Lung (tissue), 12 donors: ENCODE data around the gene CYSRT1. TPM values are rescaled to one million over a fixed set of nuclear protein-coding genes. Genes with fewer than 3 reads are reported as not detected.

Experiments used
- ATAC-seq: fragments of 200-7000 bp; cut with Tn5 transposase; one replicate; pipeline ENCODE4 v1.9.1; 2020; ENCODE audit warnings: moderate number of reproducible peaks; ENCODE audit not compliant: insufficient read depth, low FRiP score
- DNase-seq, 3 donors: peaks; one replicate each; pipeline ENCODE4 v3.0.0-alpha.2; 2013 to 2017
- H3K27ac ChIP-seq, 2 donors: one replicate each; pipeline ENCODE4 v1.5.1; 2013; ENCODE audit warnings: mild to moderate bottlenecking in 2 of 2, moderate library complexity in 2 of 2, control low read depth in 1 of 2, inconsistent platforms in 1 of 2, low read depth in 1 of 2, low read length in 1 of 2
- H3K27me3 ChIP-seq, 3 donors: one replicate each; pipeline ENCODE4 v1.5.1; 2013; ENCODE audit warnings: low read length in 2 of 3; ENCODE audit not compliant: control insufficient read depth in 3 of 3, insufficient read depth in 3 of 3
- H3K36me3 ChIP-seq, 4 donors: one replicate each; pipeline ENCODE4 v1.5.1; 2013; ENCODE audit warnings: low read length in 4 of 4, mild to moderate bottlenecking in 1 of 4, moderate library complexity in 1 of 4; ENCODE audit not compliant: control insufficient read depth in 4 of 4, insufficient read depth in 4 of 4
- H3K4me1 ChIP-seq, 5 donors: one replicate each; pipeline ENCODE4 v1.5.1; 2013; ENCODE audit warnings: low read length in 5 of 5, mild to moderate bottlenecking in 2 of 5, moderate library complexity in 1 of 5; ENCODE audit not compliant: control insufficient read depth in 5 of 5, insufficient read depth in 5 of 5
- H3K4me3 ChIP-seq: one replicate; pipeline ENCODE4 v1.5.1; 2013; ENCODE audit warnings: mild to moderate bottlenecking, control low read depth, moderate library complexity
- H3K9ac ChIP-seq, 2 donors: one replicate each; pipeline ENCODE4 v1.5.1; 2013; ENCODE audit warnings: low read length in 2 of 2, control low read depth in 1 of 2; ENCODE audit not compliant: insufficient read depth in 1 of 2
- H3K9me3 ChIP-seq, 4 donors: one replicate each; pipeline ENCODE4 v1.5.1; 2013; ENCODE audit warnings: low read length in 3 of 4, mild to moderate bottlenecking in 1 of 4, moderate library complexity in 1 of 4; ENCODE audit not compliant: control insufficient read depth in 4 of 4, insufficient read depth in 3 of 4
- CTCF ChIP-seq: IDR thresholded peaks from 2 replicates; pipeline ENCODE4 v1.5.1; 2012; ENCODE audit warnings: mild to moderate bottlenecking; ENCODE audit errors: control extremely low read depth, extremely low read depth
- WGBS, 2 donors: extraction: QIAGEN DNeasy Blood & Tissue Kit; methylation state at CpG; one replicate each; pipeline ENCODE4 v1.1.7; 2013; 5-methylcytosine and 5-hydroxymethylcytosine counted together
- polyA plus RNA-seq, 2 donors: library from polyadenylated mRNA; stranded (reverse); fragments of 200-250 nt; gene quantifications; one replicate each; pipeline ENCODE4 v1.2.1, GENCODE V29; 2013
- total RNA-seq, 2 donors: library from RNA; depleted of rRNA in 1 of 2; stranded (reverse); fragments of >200 nt in 1 of 2; gene quantifications; one replicate each; pipeline ENCODE4 v1.2.1, GENCODE V29; 2014 to 2021
- donor health status: control.
- donor health status: control.
- donor health status: Bipolar disorder and iron deficiency.
- donor health status: healthy.
- donor health status: DM: yes; HTN: yes; CAD: no.

CYSRT1 gene
- total and polyA plus RNA-seq, 4 donors = 0.70 to 2.7 (median 0.92) TPM; not detected in 1

- TF ChIP-seq CTCF = peak; percentile 10
- ATAC-seq (peak; percentile 89), DNase-seq (peak; percentile 95 to 98 (median 95))
- no peaks in the 10 kb centered on the region for H3K9me3 ChIP-seq
- H3K27me3 ChIP-seq = no peaks in the 10 kb centered on the region
- H3K4me3 ChIP-seq = peak within 1 kb of the TSS; percentile 96
- peak within 1 kb of the TSS; percentile 39 to 52 for H3K9ac ChIP-seq
- H3K27ac ChIP-seq = peak within 1 kb of the TSS; percentile 94 to 95
- H3K4me1 ChIP-seq = peaks cover 14 to 37% (median 20%) of the 10 kb centered on the region in 5 donors
- peaks cover 0 to 48% (median 16%) of the 10 kb centered on the region in 4 donors for H3K36me3 ChIP-seq
- WGBS, 2 donors = 0 to 1% methylated on average over 81 to 98 of the region's 98 CpGs
Observed at GRCh38 chr9:137188490-137189296, 36.3 kb upstream of the CYSRT1 start, which contains the start of the genes ANAPC2 and SSNA1. ANAPC2 (minus strand) TSS chr9:137188560; CDS start chr9:137188532, 28 bp downstream. SSNA1 (plus strand) TSS chr9:137188676; CDS start chr9:137188727, 51 bp downstream.

- 30 to 35% methylated on average over 21 to 23 of the region's 23 CpGs for WGBS, 2 donors
- Histone ChIP-seq H3K4me3 (peak overlapping the region; percentile 85), H3K9me3 (no peaks in the 10 kb centered on the region), H3K4me1 (peaks cover 14 to 39% (median 20%) of the 10 kb centered on the region in 5 donors), H3K27me3 (no peaks in the 10 kb centered on the region), H3K36me3 (peaks cover 0 to 39% (median 10%) of the 10 kb centered on the region in 4 donors), H3K27ac (peak overlapping the region; percentile 94 to 95), H3K9ac (peak overlapping the region; percentile 14 to 39)
- ATAC-seq = no peak
- no peak for DNase-seq
- TF ChIP-seq CTCF = no peak
Observed at GRCh38 chr9:137189297-137190295, 35.4 kb upstream of the CYSRT1 start.

GRCh38 chr9:137190315-137190856 is 34.6 kb upstream of the CYSRT1 start:
- H3K27ac ChIP-seq = peak overlapping the region in 1 of 2 donors; percentile 95
- no peaks in the 10 kb centered on the region for H3K27me3 ChIP-seq
- no peaks in the 10 kb centered on the region for H3K9me3 ChIP-seq
- 81 to 93% methylated on average over 7 to 9 of the region's 9 CpGs for WGBS, 2 donors
- DNase-seq (no peak), ATAC-seq (no peak)
- H3K4me1 ChIP-seq = peaks cover 14 to 42% (median 20%) of the 10 kb centered on the region in 5 donors
- no peak overlapping the region for H3K9ac ChIP-seq
- H3K36me3 ChIP-seq = peaks cover 0 to 31% (median 7%) of the 10 kb centered on the region in 4 donors
- no peak overlapping the region for H3K4me3 ChIP-seq
- no peak for TF ChIP-seq CTCF
